Prostate gland (tissue), 2 donors: ENCODE measurements around the gene C14orf132. TPM values are rescaled to one million over a fixed set of nuclear protein-coding genes. Genes with fewer than 3 reads are reported as not detected.

ENCODE experiments used
- DNase-seq: peaks from one replicate; pipeline ENCODE4 v3.0.0-alpha.2; 2019; ENCODE audit warnings: low spot score
- H3K27ac ChIP-seq, 2 donors: fragments of 200-600 bp; sonication (generic); 2 replicates each; pipeline ENCODE4 v1.5.1; 2017 to 2019
- H3K27me3 ChIP-seq: fragments of 200-600 bp; sonication (generic); replicated peaks from 2 replicates; pipeline ENCODE4 v1.5.1; 2019; ENCODE audit not compliant: insufficient read depth
- H3K36me3 ChIP-seq, 2 donors: fragments of 200-600 bp; sonication (generic); 1 replicate in 1 of 2; 2 replicates in 1 of 2; pipeline versions ENCODE4 v1.5.1 to v1.8.1; 2017 to 2019
- H3K4me1 ChIP-seq: fragments of 200-600 bp; sonication (generic); replicated peaks from 2 replicates; pipeline ENCODE4 v1.5.1; 2019
- H3K4me3 ChIP-seq, 2 donors: fragments of 200-600 bp; sonication (generic); 2 replicates each; pipeline ENCODE4 v1.5.1; 2017 to 2019
- H3K9me3 ChIP-seq: fragments of 200-600 bp; sonication (generic); 2 replicates; pipeline ENCODE4 v1.5.1; 2017
- CTCF ChIP-seq, 4 experiments: fragments of 200-600 bp in 2 of 4; fragments of 450-650 bp in 2 of 4; sonication (generic) in 2 of 4; IDR thresholded peaks; 1 replicate in 3 of 4; 2 replicates in 1 of 4; pipeline ENCODE4 v1.5.1; 2016 to 2019; ENCODE audit warnings: antibody characterized with exemption in 4 of 4, mild to moderate bottlenecking in 2 of 4, moderate library complexity in 2 of 4
- POLR2A ChIP-seq: fragments of 450-650 bp; IDR thresholded peaks from one replicate; pipeline ENCODE4 v1.6.1; 2016; ENCODE audit warnings: antibody characterized with exemption, mild to moderate bottlenecking
- POLR2AphosphoS5 ChIP-seq: sonication (generic); formaldehyde crosslinking; IDR thresholded peaks from one replicate; pipeline ENCODE4 v1.6.1; 2017; ENCODE audit warnings: antibody characterized with exemption
- WGBS: methylation state at CpG from one replicate; pipeline ENCODE4 v1.1.5; 2018; 5-methylcytosine and 5-hydroxymethylcytosine counted together
- intact Hi-C: fragments of 100-400 bp; cut with DNase I; formaldehyde crosslinking; loops from one replicate; pipeline ENCODE4 v1.14.2; 2022
- total RNA-seq, 2 donors: library from RNA; depleted of rRNA; stranded (reverse); fragments of >200 nt; gene quantifications; one replicate each; pipeline ENCODE4 v1.1.0, GENCODE V29; 2016

Gene C14orf132
- total RNA-seq, 2 donors from 2014 or later = 6.6 to 7.8 TPM

- intact Hi-C loops = no loop called here
- 72% methylated on average over 7 of the region's 7 CpGs for WGBS
- H3K27ac ChIP-seq = no peak overlapping the region
These were observed 87.2 kb downstream of the C14orf132 start for GRCh38 chr14:96126339-96126782.

GRCh38 chr14:96126783-96127271 is 87.7 kb downstream of the C14orf132 start:
- intact Hi-C loops = no loop called here
- no peak overlapping the region for H3K27ac ChIP-seq
- no peaks in the 10 kb centered on the region for H3K36me3 ChIP-seq
- DNase-seq = no peak
- TF ChIP-seq POLR2A (no peak), POLR2AphosphoS5 (no peak), CTCF (IDR thresholded peaks at IDR 0.05) (no peak)
- H3K27me3 ChIP-seq = no peaks in the 10 kb centered on the region
- H3K9me3 ChIP-seq = no peaks in the 10 kb centered on the region
- H3K4me1 ChIP-seq = no peaks in the 10 kb centered on the region
- H3K4me3 ChIP-seq = no peak overlapping the region
- WGBS = 73% methylated on average over 5 of the region's 5 CpGs

More at GRCh38 chr14:96126339-96126782, 87.2 kb downstream of the C14orf132 start:
- Histone ChIP-seq H3K4me3 (no peak overlapping the region), H3K27me3 (no peaks in the 10 kb centered on the region), H3K9me3 (no peaks in the 10 kb centered on the region), H3K4me1 (no peaks in the 10 kb centered on the region), H3K36me3 (no peaks in the 10 kb centered on the region)
- no peak for DNase-seq
- TF ChIP-seq CTCF (IDR thresholded peaks at IDR 0.05) (no peak), POLR2AphosphoS5 (no peak), POLR2A (no peak)

GRCh38 chr14:96129128-96129736 is 90.1 kb downstream of the C14orf132 start:
- 89% methylated on average over 7 of the region's 7 CpGs for WGBS
- TF ChIP-seq POLR2AphosphoS5 = no peak
- no peak for TF ChIP-seq CTCF (IDR thresholded peaks at IDR 0.05)
- Histone ChIP-seq H3K27me3 (no peaks in the 10 kb centered on the region), H3K27ac (no peak overlapping the region), H3K4me1 (no peaks in the 10 kb centered on the region), H3K4me3 (no peak overlapping the region), H3K36me3 (no peaks in the 10 kb centered on the region), H3K9me3 (no peaks in the 10 kb centered on the region)
- intact Hi-C loops = no loop called here
- no peak for DNase-seq

GRCh38 chr14:96130391-96130790 is 91.2 kb downstream of the C14orf132 start:
- intact Hi-C loops = no loop called here
- TF ChIP-seq CTCF (IDR thresholded peaks at IDR 0.05) (no peak), POLR2AphosphoS5 (no peak), POLR2A (no peak)
- Histone ChIP-seq H3K36me3 (no peaks in the 10 kb centered on the region), H3K4me3 (no peak overlapping the region), H3K27me3 (no peaks in the 10 kb centered on the region), H3K4me1 (no peaks in the 10 kb centered on the region), H3K9me3 (no peaks in the 10 kb centered on the region), H3K27ac (no peak overlapping the region)
- 90% methylated on average over 6 of the region's 6 CpGs for WGBS
- DNase-seq = no peak

- no peaks in the 10 kb centered on the region for H3K27me3 ChIP-seq
- DNase-seq = no peak
- intact Hi-C loops = no loop called here
- no peaks in the 10 kb centered on the region for H3K9me3 ChIP-seq
- no peak overlapping the region for H3K4me3 ChIP-seq
- no peak for TF ChIP-seq POLR2AphosphoS5
- no peak for TF ChIP-seq POLR2A
- TF ChIP-seq CTCF (IDR thresholded peaks at IDR 0.05) = no peak
- H3K4me1 ChIP-seq = no peaks in the 10 kb centered on the region
- H3K36me3 ChIP-seq = no peaks in the 10 kb centered on the region
- 57% methylated on average over 2 of the region's 2 CpGs for WGBS
- no peak overlapping the region for H3K27ac ChIP-seq
These were observed 91.7 kb downstream of the C14orf132 start for GRCh38 chr14:96130854-96131253.
